Dermis microvascular lymphatic vessel endothelial cell (primary cell): Measurements from ENCODE around the gene GRK3. TPM values are rescaled to one million over a fixed set of nuclear protein-coding genes. Genes with fewer than 3 reads are reported as not detected.
"Not testable (repeated sequence)": the region's sequence is repeated elsewhere in the genome, so short reads cannot be mapped to it uniquely, and the experiment has no call there.

Experiments used
- DNase-seq, 2 donors: peaks; one replicate each; pipeline versions ENCODE4 v3.0.0 to v3.0.0-alpha.2; 2010; ENCODE audit warnings: low read depth in 2 of 2
- total RNA-seq: library from RNA; depleted of rRNA; stranded (reverse); fragments of >200 nt; gene quantifications from 2 replicates; pipeline ENCODE4 v1.2.1, GENCODE V29; 2014

The GRK3 gene
- total RNA-seq, 1 donor from 2014 or later: 0.26 TPM

- not testable (repeated sequence) for DNase-seq
These were observed 61.5 kb downstream of the GRK3 start for GRCh38 chr22:25625747-25626623.

DNA sequence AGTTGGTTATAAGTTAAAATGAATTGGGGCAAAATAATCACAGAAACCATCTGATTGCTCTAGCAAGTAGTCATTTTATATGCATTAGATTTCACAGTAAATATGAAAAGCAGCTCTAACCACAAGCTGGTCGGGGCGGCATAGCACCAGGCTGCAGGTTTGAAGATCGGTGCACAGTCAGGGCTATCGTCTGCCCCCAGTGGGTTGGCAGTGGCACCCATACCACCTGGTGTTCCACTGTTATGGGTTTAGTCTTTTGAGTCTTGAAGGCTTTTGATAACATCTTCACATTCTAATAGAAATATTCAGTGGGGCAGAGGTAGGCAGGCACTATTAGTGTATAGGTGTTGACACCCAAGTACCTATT is 62.1 kb downstream of the GRK3 start:
- no peak for DNase-seq

DNA sequence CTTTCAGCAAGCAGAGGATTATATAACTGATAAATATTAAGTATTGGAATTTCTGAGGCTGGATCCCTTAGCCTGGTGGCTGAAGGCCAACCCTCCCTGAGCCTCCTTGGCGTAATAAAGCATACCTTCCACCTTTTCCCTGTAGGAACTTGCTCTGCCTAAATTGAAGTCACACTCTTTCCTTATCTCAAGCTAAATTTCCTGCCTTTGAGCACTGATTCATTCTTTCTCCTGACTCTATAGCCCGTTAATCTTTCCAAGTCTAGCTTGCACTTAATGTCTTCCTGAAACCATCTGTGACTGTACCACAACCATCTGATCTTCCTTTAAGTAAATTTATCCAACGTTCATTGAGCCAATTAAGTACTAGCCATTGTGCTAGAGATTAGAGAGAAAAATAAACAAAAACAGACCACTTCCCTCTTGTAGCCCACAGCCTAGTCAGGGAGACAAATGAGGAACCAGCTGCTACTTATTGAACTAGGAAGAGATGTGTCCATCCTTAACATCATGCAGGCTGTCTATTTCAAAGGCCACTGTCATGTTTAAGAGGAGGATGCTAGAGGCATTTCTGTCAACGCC is 62.9 kb downstream of the GRK3 start:
- DNase-seq: no peak

- DNase-seq: no peak
These were observed 64.0 kb downstream of the GRK3 start for GRCh38 chr22:25628494-25628893.

DNA sequence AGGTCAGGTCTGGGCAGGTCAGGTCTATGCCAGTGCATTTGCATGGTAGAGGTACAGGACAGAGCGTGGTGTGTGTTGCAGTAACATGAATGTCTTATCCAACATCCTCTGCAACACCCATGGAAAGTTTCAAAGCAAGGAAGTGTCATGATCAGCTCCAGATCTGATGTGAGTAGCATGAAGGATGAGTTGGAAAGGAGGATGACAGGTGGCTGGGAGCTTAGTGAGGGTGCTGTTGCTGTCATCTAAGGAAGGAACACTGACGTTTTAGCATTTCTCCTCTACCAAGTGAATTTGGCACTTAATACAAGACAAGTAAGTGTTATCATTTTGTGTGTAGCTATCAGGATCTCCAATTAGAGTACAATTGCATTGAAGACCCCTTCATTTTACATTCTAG is 65.1 kb downstream of the GRK3 start:
- DNase-seq: no peak

DNA sequence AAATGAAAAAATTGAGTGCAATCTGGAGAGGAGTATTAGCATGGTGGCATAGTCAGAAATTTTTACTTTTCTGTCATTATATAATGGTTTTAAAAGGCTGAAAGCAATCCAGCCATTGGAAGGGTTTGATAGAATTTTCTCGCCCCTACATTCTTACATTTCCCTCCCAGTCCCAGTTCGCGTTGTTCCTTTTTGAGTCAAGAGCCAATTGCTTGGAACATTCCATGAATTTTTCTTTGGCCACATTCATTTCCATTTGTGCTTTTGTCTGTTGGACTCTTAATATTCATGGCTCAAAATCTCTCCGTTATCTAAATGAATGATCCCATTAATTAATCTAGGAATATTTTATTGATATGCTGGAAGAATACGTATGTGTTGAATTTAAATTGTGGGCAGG is 66.0 kb downstream of the GRK3 start:
- DNase-seq: no peak

DNA sequence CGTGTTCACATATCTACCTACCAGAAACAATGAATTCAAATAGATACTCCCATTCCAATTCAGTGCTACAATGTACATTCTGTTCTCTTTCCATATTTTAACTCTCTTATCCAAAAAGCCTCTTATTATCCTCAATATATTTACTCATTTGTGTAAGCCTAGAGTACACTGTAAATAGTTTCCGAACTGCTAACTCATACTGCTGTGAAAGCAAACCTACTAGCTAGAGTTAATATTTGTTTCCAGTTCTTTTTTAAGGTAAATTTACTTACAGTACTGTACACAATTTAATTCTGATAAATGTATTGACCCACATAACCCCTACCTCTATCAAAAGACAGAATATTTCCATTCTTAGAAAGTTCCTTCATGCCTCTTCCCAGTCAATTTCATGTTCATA is 71.8 kb downstream of the GRK3 start:
- DNase-seq: no peak

- no peak for DNase-seq
These were observed 72.6 kb downstream of the GRK3 start for GRCh38 chr22:25637032-25637431.

DNA sequence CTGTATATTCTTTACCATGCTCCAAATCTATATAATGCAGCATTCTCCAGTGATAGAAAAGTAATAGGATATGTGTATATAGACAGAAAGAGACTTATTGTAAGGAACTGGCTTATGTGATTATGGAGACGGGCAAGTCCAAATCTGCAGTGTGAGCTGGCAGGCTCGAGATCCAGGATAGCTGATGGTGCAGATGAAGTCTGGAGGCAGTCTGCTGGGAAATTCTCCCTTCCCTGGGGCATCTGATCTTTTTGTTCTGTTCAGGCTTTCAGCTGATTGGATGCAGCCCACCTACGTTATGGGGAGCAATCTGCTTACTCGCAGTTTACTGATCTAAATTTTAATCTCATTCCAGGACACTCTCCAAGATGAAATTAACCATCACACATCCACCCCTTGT is 73.2 kb downstream of the GRK3 start:
- no peak for DNase-seq

- DNase-seq: no peak
These were observed 74.2 kb downstream of the GRK3 start for GRCh38 chr22:25638638-25639037.

- DNase-seq: no peak
These were observed 77.2 kb downstream of the GRK3 start for GRCh38 chr22:25641650-25642049.

DNA sequence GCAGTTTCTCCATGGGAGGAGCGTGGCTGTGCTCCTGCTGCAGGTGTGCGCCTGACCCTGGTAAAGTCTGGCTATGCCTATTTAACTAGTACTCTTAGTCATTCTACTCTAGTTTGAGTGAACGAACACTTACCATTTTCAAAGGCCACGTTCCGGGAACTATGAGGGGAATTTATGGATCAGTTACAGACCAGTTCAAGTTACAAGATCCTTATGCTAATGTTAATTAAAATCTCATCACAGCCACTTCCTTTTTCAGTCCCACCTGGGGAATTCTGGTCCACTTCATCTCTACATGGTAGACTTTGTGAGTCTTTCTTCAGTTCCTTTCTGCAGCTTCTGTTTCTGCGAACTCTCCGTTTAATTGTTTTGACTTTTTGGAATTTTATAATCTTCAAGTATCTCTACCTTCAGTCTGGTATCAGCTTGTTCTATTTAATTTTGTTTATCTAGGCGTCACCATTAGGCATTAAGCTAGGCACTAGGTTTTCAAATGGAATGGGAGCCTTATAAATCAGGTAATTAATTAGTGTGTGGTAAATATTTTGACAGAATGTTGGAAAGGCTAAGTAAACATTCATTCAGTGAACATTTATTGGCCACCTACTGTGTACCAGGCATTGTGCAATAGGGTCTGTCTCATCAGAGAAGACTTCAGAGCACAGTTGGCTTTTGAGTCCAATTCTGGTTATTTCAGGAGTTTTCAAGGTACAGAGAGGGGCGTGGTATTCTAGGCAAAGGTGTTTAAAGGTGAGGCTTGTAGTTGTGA is 78.9 kb downstream of the GRK3 start:
- DNase-seq: no peak

DNA sequence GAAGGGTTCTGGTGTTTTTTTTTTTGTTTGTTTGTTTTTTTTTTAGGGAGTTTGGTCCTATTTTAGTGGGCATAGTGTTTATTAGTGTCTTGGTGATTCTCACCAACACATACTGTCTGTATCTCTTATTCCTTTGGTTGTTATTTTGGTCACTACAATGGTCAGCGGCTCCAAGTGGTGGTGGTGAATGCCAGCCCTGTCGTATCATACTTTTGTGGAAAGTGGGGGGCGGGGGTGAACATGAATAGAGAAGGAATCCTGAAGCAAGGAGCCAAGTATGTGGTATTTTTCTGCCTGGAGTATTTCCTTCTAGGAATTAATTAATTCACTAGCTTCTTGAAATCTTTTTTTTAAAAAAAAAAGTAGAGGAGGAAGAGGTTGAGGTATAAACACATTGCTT is 79.6 kb downstream of the GRK3 start:
- no peak for DNase-seq

DNA sequence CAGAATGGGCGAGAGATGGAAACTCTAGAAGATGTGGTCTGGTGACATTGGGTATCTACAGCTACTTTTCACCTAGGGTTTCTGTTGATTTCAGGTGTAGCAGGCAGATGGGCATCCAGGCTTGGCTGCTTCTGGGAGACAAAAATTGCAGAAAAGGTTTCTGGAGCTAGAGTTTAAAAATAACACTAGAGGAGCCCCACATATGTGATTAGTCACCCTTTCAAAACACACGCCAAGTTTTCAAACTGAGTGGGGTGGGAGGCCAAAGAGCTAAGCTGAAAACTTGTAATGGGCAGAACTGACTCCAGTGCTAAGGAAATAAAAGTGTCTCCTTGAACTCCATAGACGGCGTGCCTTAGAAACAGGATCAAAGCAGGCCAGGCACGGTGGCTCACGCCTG is 80.8 kb downstream of the GRK3 start:
- no peak for DNase-seq

- DNase-seq: no peak
These were observed 81.5 kb downstream of the GRK3 start for GRCh38 chr22:25645964-25646363.

GRCh38 chr22:25650833-25651232 is 86.4 kb downstream of the GRK3 start:
- DNase-seq: no peak

GRCh38 chr22:25651332-25652085 is 87.0 kb downstream of the GRK3 start:
- DNase-seq: no peak

- DNase-seq: no peak
These were observed 90.2 kb downstream of the GRK3 start for GRCh38 chr22:25654676-25655075.

GRCh38 chr22:25655371-25655935 is 91.0 kb downstream of the GRK3 start:
- DNase-seq: no peak

DNA sequence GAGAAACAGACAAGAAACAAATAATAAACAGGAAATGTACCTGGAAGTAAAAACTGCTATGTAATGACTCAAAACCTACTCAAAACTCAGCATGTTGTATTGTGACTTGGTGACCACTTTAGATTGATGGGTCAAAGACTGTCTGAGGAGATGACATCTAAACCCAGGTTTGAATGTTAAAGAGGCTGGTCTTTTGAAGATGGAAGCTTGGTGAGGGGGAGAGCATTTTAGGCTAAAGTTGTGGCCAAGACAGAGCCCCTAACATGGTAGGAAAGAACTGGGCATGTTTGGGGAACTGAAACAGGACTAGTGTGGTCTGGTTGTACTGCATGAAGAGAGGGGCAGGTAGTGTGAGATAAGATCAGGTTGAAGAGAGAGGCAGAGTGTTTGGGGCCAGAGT is 92.2 kb downstream of the GRK3 start:
- no peak for DNase-seq

DNA sequence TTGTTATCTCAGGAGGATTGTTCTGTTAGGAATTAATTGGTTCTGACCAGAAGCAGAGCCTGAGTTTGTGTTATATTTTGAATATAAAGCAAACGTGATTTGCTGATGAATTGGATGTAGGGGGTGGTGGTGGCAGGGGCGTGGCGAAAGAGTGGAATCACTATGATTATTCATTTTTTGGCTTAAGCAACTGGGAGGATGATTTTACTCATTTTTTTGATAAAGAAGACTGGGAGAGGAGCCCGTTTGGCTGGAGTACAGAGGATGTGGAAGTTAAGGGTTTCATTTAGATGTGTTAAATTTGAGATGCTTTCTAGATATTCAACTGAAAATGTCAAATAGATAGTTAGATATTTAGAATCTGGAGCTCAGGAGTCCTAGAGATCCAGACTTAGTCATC is 94.2 kb downstream of the GRK3 start:
- no peak for DNase-seq

DNA sequence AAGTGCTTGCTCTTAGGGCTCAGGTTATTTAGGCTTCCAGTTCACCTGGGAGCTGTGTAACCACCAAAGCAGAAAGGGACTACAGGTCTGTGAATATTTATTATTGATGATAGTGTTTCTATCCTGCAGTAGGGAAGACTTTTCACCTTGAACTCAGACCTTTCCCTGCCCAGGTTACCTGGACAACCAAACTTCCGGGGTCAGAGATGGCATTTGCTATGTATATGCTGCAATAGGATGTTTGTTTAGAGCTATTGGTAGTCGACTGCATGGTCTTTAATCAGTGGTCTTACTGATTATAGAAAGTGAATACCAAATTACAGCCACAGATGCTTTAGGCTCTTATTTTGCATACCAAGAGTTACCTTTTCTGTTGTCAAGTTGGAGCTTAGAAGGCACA is 94.9 kb downstream of the GRK3 start:
- DNase-seq: no peak
